Measurements from ENCODE around the gene ZNF275.
"Not testable (repeated sequence)": the region's sequence is repeated elsewhere in the genome, so short reads cannot be mapped to it uniquely, and the experiment has no call there.

The ZNF275 gene

GRCh38 chrX:153333821-153334653 lies at the start of gene ZNF275:
Gene ZNF275 (plus strand): TSS chrX:153334153. CDS start chrX:153336680, 2,527 bp downstream.
- DNase-seq (ENCODE audit: low read depth in 1 of 2, low spot score in 1 of 2), result peak; percentile 72 to 73

GRCh38 chrX:153285678-153286077 lies 48.3 kb upstream of the ZNF275 start:
- DNase-seq (ENCODE audit: low read depth in 1 of 2, low spot score in 1 of 2), result not testable (repeated sequence)

GRCh38 chrX:153288807-153289206 lies 45.1 kb upstream of the ZNF275 start:
- not testable (repeated sequence) for DNase-seq (ENCODE audit: low read depth in 1 of 2, low spot score in 1 of 2)

- DNase-seq (ENCODE audit: low read depth in 1 of 2, low spot score in 1 of 2), result not testable (repeated sequence)
Observed at GRCh38 chrX:153293485-153294071, 40.4 kb upstream of the ZNF275 start.

GRCh38 chrX:153297376-153297775 lies 36.6 kb upstream of the ZNF275 start:
- DNase-seq (ENCODE audit: low read depth in 1 of 2, low spot score in 1 of 2), result no peak

- DNase-seq (ENCODE audit: low read depth in 1 of 2, low spot score in 1 of 2), result no peak
Observed at GRCh38 chrX:153299855-153300254, 34.1 kb upstream of the ZNF275 start.

GRCh38 chrX:153301746-153302145 lies 32.2 kb upstream of the ZNF275 start:
- DNase-seq (ENCODE audit: low read depth in 1 of 2, low spot score in 1 of 2), result no peak

- no peak for DNase-seq (ENCODE audit: low read depth in 1 of 2, low spot score in 1 of 2)
Observed at GRCh38 chrX:153302796-153303195, 31.2 kb upstream of the ZNF275 start.

GRCh38 chrX:153303276-153304262 lies 30.4 kb upstream of the ZNF275 start:
- no peak for DNase-seq (ENCODE audit: low read depth in 1 of 2, low spot score in 1 of 2)

- no peak for DNase-seq (ENCODE audit: low read depth in 1 of 2, low spot score in 1 of 2)
Observed at GRCh38 chrX:153304988-153305736, 28.8 kb upstream of the ZNF275 start.

- DNase-seq (ENCODE audit: low read depth in 1 of 2, low spot score in 1 of 2), result no peak
Observed at GRCh38 chrX:153305972-153306371, 28.0 kb upstream of the ZNF275 start.

GRCh38 chrX:153306527-153307115 lies 27.3 kb upstream of the ZNF275 start:
- DNase-seq (ENCODE audit: low read depth in 1 of 2, low spot score in 1 of 2), result no peak

GRCh38 chrX:153307276-153308178 lies 26.4 kb upstream of the ZNF275 start:
- DNase-seq (ENCODE audit: low read depth in 1 of 2, low spot score in 1 of 2), result no peak

- DNase-seq (ENCODE audit: low read depth in 1 of 2, low spot score in 1 of 2), result no peak
Observed at GRCh38 chrX:153310901-153311300, 23.1 kb upstream of the ZNF275 start.

GRCh38 chrX:153312041-153312440 lies 21.9 kb upstream of the ZNF275 start:
- no peak for DNase-seq (ENCODE audit: low read depth in 1 of 2, low spot score in 1 of 2)

- DNase-seq (ENCODE audit: low read depth in 1 of 2, low spot score in 1 of 2), result no peak
Observed at GRCh38 chrX:153312842-153313241, 21.1 kb upstream of the ZNF275 start.

- DNase-seq (ENCODE audit: low read depth in 1 of 2, low spot score in 1 of 2), result no peak
Observed at GRCh38 chrX:153317306-153317705, 16.6 kb upstream of the ZNF275 start.

- no peak for DNase-seq (ENCODE audit: low read depth in 1 of 2, low spot score in 1 of 2)
Observed at GRCh38 chrX:153317996-153318722, 15.8 kb upstream of the ZNF275 start.

GRCh38 chrX:153318811-153319210 lies 15.1 kb upstream of the ZNF275 start:
- no peak for DNase-seq (ENCODE audit: low read depth in 1 of 2, low spot score in 1 of 2)
